Measurements from ENCODE around the gene CCDC38.
"Not testable (repeated sequence)": the region's sequence is repeated elsewhere in the genome, so short reads cannot be mapped to it uniquely, and the experiment has no call there.

Gene CCDC38

GRCh38 chr12:95942524-95943329 lies at the start of gene CCDC38:
CCDC38 (minus strand) TSS chr12:95942614; CDS start chr12:95936509, 6,105 bp downstream.
- peak; percentile 72 for DNase-seq

- no peak for DNase-seq
Measured at GRCh38 chr12:95990136-95990535, 47.7 kb upstream of the CCDC38 start.

- no peak for DNase-seq
Measured at GRCh38 chr12:95989504-95990123, 47.2 kb upstream of the CCDC38 start.

- no peak for DNase-seq
Measured at GRCh38 chr12:95988506-95989275, 46.3 kb upstream of the CCDC38 start.

- DNase-seq, result no peak
Measured at GRCh38 chr12:95986635-95987570, 44.5 kb upstream of the CCDC38 start.

- DNase-seq, result no peak
Measured at GRCh38 chr12:95984682-95985081, 42.3 kb upstream of the CCDC38 start.

GRCh38 chr12:95982602-95983001 lies 40.2 kb upstream of the CCDC38 start:
- DNase-seq, result no peak

- no peak for DNase-seq
Measured at GRCh38 chr12:95980437-95980836, 38.0 kb upstream of the CCDC38 start.

GRCh38 chr12:95978774-95979173 lies 36.4 kb upstream of the CCDC38 start:
- no peak for DNase-seq

GRCh38 chr12:95978351-95978750 lies 35.9 kb upstream of the CCDC38 start:
- DNase-seq, result no peak

GRCh38 chr12:95977764-95978305 lies 35.4 kb upstream of the CCDC38 start:
- DNase-seq, result no peak

GRCh38 chr12:95976416-95976832 lies 34.0 kb upstream of the CCDC38 start:
- DNase-seq, result no peak

GRCh38 chr12:95975491-95975890 lies 33.1 kb upstream of the CCDC38 start:
- DNase-seq, result no peak

GRCh38 chr12:95974358-95974757 lies 31.9 kb upstream of the CCDC38 start:
- DNase-seq, result no peak

- DNase-seq, result no peak
Measured at GRCh38 chr12:95972832-95973456, 30.5 kb upstream of the CCDC38 start.

GRCh38 chr12:95970905-95971304 lies 28.5 kb upstream of the CCDC38 start:
- DNase-seq, result no peak

GRCh38 chr12:95969116-95969515 lies 26.7 kb upstream of the CCDC38 start:
- DNase-seq, result not testable (repeated sequence)

- DNase-seq, result no peak
Measured at GRCh38 chr12:95967301-95967700, 24.9 kb upstream of the CCDC38 start.

GRCh38 chr12:95966287-95966870 lies 24.0 kb upstream of the CCDC38 start:
- DNase-seq, result no peak

GRCh38 chr12:95963096-95963495 lies 20.7 kb upstream of the CCDC38 start:
- DNase-seq, result peak; percentile 7

- peak; percentile 13 for DNase-seq
Measured at GRCh38 chr12:95962222-95962621, 19.8 kb upstream of the CCDC38 start.
